A204.1 (cell line): ENCODE data around the gene TBC1D3I.
"Not testable (repeated sequence)": the region's sequence is repeated elsewhere in the genome, so short reads cannot be mapped to it uniquely, and the experiment has no call there.

Experiments
- FAIRE-seq: peaks from 2 replicates; lab custom pipeline; 2012; peaks lifted over from hg19 to GRCh38; lab: Jason Lieb, UNC

The TBC1D3I gene

GRCh38 chr17:36264470-36264869 is at the start of gene TBC1D3I:
Gene TBC1D3I (minus strand): TSS chr17:36264570. CDS start chr17:36262985, 1,585 bp downstream.
- not testable (repeated sequence) for FAIRE-seq

- FAIRE-seq = not testable (repeated sequence)
Observed at GRCh38 chr17:36295161-36295560, 30.8 kb upstream of the TBC1D3I start.

GRCh38 chr17:36289965-36290612 is 25.7 kb upstream of the TBC1D3I start:
- FAIRE-seq = not testable (repeated sequence)

GRCh38 chr17:36284219-36284618 is 19.8 kb upstream of the TBC1D3I start:
- FAIRE-seq = not testable (repeated sequence)

GRCh38 chr17:36283256-36283655 is 18.9 kb upstream of the TBC1D3I start:
- FAIRE-seq = not testable (repeated sequence)

- not testable (repeated sequence) for FAIRE-seq
Observed at GRCh38 chr17:36242046-36242445, 22.3 kb downstream of the TBC1D3I start.

GRCh38 chr17:36229644-36230043 is 34.7 kb downstream of the TBC1D3I start:
- FAIRE-seq = not testable (repeated sequence)

GRCh38 chr17:36222967-36223366 is 41.4 kb downstream of the TBC1D3I start:
- not testable (repeated sequence) for FAIRE-seq

GRCh38 chr17:36221581-36222100 is 42.7 kb downstream of the TBC1D3I start:
- FAIRE-seq = not testable (repeated sequence)

- not testable (repeated sequence) for FAIRE-seq
Observed at GRCh38 chr17:36220737-36221580, 43.4 kb downstream of the TBC1D3I start.

- not testable (repeated sequence) for FAIRE-seq
Observed at GRCh38 chr17:36219556-36219955, 44.8 kb downstream of the TBC1D3I start.

- not testable (repeated sequence) for FAIRE-seq
Observed at GRCh38 chr17:36215406-36216308, 48.7 kb downstream of the TBC1D3I start.

GRCh38 chr17:36214918-36215317 is 49.5 kb downstream of the TBC1D3I start:
- FAIRE-seq = no peak

- no peak for FAIRE-seq
Observed at GRCh38 chr17:36213695-36214094, 50.7 kb downstream of the TBC1D3I start.

- no peak for FAIRE-seq
Observed at GRCh38 chr17:36212966-36213365, 51.4 kb downstream of the TBC1D3I start.

GRCh38 chr17:36212272-36212605 is 52.1 kb downstream of the TBC1D3I start:
- FAIRE-seq = no peak

- not testable (repeated sequence) for FAIRE-seq
Observed at GRCh38 chr17:36211484-36212271, 52.7 kb downstream of the TBC1D3I start.

GRCh38 chr17:36210439-36211211 is 53.7 kb downstream of the TBC1D3I start, which contains the start of gene CCL4L2:
Gene CCL4L2 (plus strand): TSS chr17:36211063.
- not testable (repeated sequence) for FAIRE-seq

- no peak for FAIRE-seq
Observed at GRCh38 chr17:36209575-36209974, 54.8 kb downstream of the TBC1D3I start.

GRCh38 chr17:36207383-36207782 is 57.0 kb downstream of the TBC1D3I start:
- not testable (repeated sequence) for FAIRE-seq
